ENCODE results near the gene ZBTB40.

DNA sequence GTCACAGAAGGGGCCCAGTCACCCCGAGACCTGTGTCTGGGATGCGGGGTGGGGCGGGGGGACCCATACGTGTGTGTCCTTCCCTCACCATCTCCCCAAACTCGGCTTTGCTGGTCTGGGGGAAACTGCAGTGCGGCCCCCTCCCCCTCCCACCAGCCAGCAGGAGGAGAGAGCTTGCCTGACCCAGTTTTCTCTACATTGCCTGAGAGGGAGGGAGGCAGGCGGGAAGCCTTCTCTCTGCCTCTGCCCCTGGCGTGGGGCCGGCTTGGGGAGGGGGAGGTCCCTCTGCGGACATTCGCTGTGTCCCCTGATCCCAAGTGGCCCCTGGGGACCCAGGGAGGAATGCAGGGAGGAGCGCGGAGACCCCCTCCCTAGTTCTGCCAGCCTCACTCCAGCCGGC lies 115.5 kb downstream of the ZBTB40 start:
- TF ChIP-seq CREB1 (IDR thresholded peaks at IDR 0.05) (no peak), CREB1 (CRISPR knock-in tag; IDR thresholded peaks at IDR 0.05) (no peak), SMAD1 (CRISPR knock-in tag; IDR thresholded peaks at IDR 0.05; ENCODE audit: borderline replicate concordance, low read depth) (no peak), ZNF792 (CRISPR knock-in tag; IDR thresholded peaks at IDR 0.05) (no peak), SP1 (IDR thresholded peaks at IDR 0.05) (no peak), SP1 (CRISPR knock-in tag; IDR thresholded peaks at IDR 0.05) (no peak), HNRNPL (IDR thresholded peaks at IDR 0.05; ENCODE audit: low read depth, low read length) (no peak), PHF8 (CRISPR knock-in tag; IDR thresholded peaks at IDR 0.05) (no peak), JUND (CRISPR knock-in tag; IDR thresholded peaks at IDR 0.05) (no peak)
- TF ChIP-seq, protein P1, sequence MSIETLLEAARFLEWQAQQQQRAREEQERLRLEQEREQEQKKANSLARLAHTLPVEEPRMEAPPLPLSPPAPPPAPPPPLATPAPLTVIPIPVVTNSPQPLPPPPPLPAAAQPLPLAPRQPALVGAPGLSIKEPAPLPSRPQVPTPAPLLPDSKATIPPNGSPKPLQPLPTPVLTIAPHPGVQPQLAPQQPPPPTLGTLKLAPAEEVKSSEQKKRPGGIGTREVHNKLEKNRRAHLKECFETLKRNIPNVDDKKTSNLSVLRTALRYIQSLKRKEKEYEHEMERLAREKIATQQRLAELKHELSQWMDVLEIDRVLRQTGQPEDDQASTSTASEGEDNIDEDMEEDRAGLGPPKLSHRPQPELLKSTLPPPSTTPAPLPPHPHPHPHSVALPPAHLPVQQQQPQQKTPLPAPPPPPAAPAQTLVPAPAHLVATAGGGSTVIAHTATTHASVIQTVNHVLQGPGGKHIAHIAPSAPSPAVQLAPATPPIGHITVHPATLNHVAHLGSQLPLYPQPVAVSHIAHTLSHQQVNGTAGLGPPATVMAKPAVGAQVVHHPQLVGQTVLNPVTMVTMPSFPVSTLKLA (IDR thresholded peaks at IDR 0.05), result no peak
- TF ChIP-seq, protein P2, sequence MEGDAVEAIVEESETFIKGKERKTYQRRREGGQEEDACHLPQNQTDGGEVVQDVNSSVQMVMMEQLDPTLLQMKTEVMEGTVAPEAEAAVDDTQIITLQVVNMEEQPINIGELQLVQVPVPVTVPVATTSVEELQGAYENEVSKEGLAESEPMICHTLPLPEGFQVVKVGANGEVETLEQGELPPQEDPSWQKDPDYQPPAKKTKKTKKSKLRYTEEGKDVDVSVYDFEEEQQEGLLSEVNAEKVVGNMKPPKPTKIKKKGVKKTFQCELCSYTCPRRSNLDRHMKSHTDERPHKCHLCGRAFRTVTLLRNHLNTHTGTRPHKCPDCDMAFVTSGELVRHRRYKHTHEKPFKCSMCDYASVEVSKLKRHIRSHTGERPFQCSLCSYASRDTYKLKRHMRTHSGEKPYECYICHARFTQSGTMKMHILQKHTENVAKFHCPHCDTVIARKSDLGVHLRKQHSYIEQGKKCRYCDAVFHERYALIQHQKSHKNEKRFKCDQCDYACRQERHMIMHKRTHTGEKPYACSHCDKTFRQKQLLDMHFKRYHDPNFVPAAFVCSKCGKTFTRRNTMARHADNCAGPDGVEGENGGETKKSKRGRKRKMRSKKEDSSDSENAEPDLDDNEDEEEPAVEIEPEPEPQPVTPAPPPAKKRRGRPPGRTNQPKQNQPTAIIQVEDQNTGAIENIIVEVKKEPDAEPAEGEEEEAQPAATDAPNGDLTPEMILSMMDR (CRISPR knock-in tag; IDR thresholded peaks at IDR 0.05), result no peak

Measured in HepG2 (cell line).